Psoas muscle (tissue), 8 donors: ENCODE data around the gene DEFB131A. TPM values are rescaled to one million over a fixed set of nuclear protein-coding genes. Genes with fewer than 3 reads are reported as not detected.
"Not testable (repeated sequence)": the region's sequence is repeated elsewhere in the genome, so short reads cannot be mapped to it uniquely, and the experiment has no call there.

ENCODE experiments used
- ATAC-seq, 4 donors: fragments of 200-7000 bp; cut with Tn5 transposase; one replicate each; pipeline ENCODE4 v1.9.1; 2020; ENCODE audit warnings: moderate library complexity in 3 of 4, mild to moderate bottlenecking in 2 of 4
- DNase-seq, 2 donors: peaks; one replicate each; pipeline ENCODE4 v3.0.0-alpha.2; 2020
- H3K27ac ChIP-seq: fragments of 200-600 bp; one replicate; pipeline ENCODE4 v1.8.0; 2022
- H3K27me3 ChIP-seq, 3 donors: fragments of 200-600 bp in 1 of 3; one replicate each; pipeline versions ENCODE4 v1.6.1 to v1.8.0; 2013 to 2022; ENCODE audit warnings: low read length in 2 of 3, mild to moderate bottlenecking in 2 of 3, moderate library complexity in 1 of 3; ENCODE audit not compliant: insufficient read depth in 3 of 3
- H3K36me3 ChIP-seq, 2 donors: fragments of 200-600 bp in 1 of 2; one replicate each; pipeline versions ENCODE4 v1.6.1 to v1.8.0; 2013 to 2022; ENCODE audit warnings: low read depth in 1 of 2, mild to moderate bottlenecking in 1 of 2, moderate library complexity in 1 of 2; ENCODE audit not compliant: insufficient read depth in 1 of 2
- H3K4me1 ChIP-seq: fragments of 200-600 bp; one replicate; pipeline ENCODE4 v1.8.0; 2022
- H3K4me3 ChIP-seq: fragments of 200-600 bp; one replicate; pipeline ENCODE4 v1.8.0; 2022; ENCODE audit warnings: mild to moderate bottlenecking
- H3K9me3 ChIP-seq: fragments of 200-600 bp; one replicate; pipeline ENCODE4 v1.8.0; 2022
- CTCF ChIP-seq: fragments of 200-600 bp; IDR thresholded peaks from one replicate; pipeline ENCODE4 v1.8.0; 2022; ENCODE audit warnings: antibody characterized with exemption
- WGBS, 3 donors: extraction: QIAGEN DNeasy Blood & Tissue Kit; methylation state at CpG; one replicate each; pipeline versions ENCODE4 v1.1.6 to v1.1.7; 2013; 5-methylcytosine and 5-hydroxymethylcytosine counted together
- intact Hi-C, 2 donors: fragments of 100-400 bp; cut with DNase I; formaldehyde crosslinking; loops; one replicate each; pipeline versions ENCODE4 v1.11.0 to v1.14.2; 2022
- long read RNA-seq, 2 donors: library from polyadenylated mRNA; unstranded; transcript quantifications; one replicate each; pipeline ENCODE4 v2.0.0, GENCODE V29; 2021
- polyA plus RNA-seq, 3 donors: library from polyadenylated mRNA; stranded (reverse); fragments of 200-250 nt; gene quantifications; one replicate each; pipeline ENCODE4 v1.2.3, GENCODE V29; 2013
- total RNA-seq, 4 donors: library from RNA; stranded (reverse); fragmentation: NEBNext Ultra II Directional in 2 of 4; extraction: Animal tissue kit (Norgen Biotek cat#: 25700) in 2 of 4; gene quantifications; one replicate each; pipeline versions ENCODE4 v1.2.1 to v1.2.4, GENCODE V29; 2021 to 2023
- donor health status: healthy with polysubstance abuse.
- donor health status: DM: no; HTN: no; CAD: no; lungs with moderate emphysema.
- donor health status: Bipolar disorder and iron deficiency.
- donor health status: healthy.
- donor health status: DM: yes; HTN: yes; CAD: no.
- donor health status: DM: no; HTN: no; CAD: no.
- donor health status: DM: no; HTN: no; CAD: no.
- donor health status: DM: yes; HTN: yes; CAD: no.

Gene DEFB131A
- total RNA-seq: not detected
- polyA plus RNA-seq: not detected
- long read RNA-seq, donor 1: 0 reads
- long read RNA-seq, donor 2: 0 reads

GRCh38 chr4:9444114-9444513 is at the start of gene DEFB131A:
Gene DEFB131A, plus strand, starts transcription at chr4:9444414. Its CDS starts 120 bp downstream, at chr4:9444534.
- 47 to 55% (median 52%) methylated on average over 3 of the region's 3 CpGs for WGBS, 3 donors
- H3K36me3 ChIP-seq, H3K27me3 ChIP-seq, ATAC-seq, DNase-seq, H3K9me3 ChIP-seq, H3K4me3 ChIP-seq, H3K27ac ChIP-seq, H3K4me1 ChIP-seq, intact Hi-C loops: not testable (repeated sequence)

- H3K4me3 ChIP-seq, H3K9me3 ChIP-seq, DNase-seq, H3K27ac ChIP-seq, ATAC-seq, H3K27me3 ChIP-seq, H3K4me1 ChIP-seq, intact Hi-C loops, H3K36me3 ChIP-seq: not testable (repeated sequence)
- WGBS, 3 donors: 66 to 74% (median 71%) methylated on average over 2 of the region's 2 CpGs
Measured at GRCh38 chr4:9405774-9406173, 38.4 kb upstream of the DEFB131A start.

- WGBS, 3 donors: 65 to 71% (median 71%) methylated on average over 3 of the region's 3 CpGs
- H3K9me3 ChIP-seq, H3K4me3 ChIP-seq, intact Hi-C loops, H3K36me3 ChIP-seq, H3K27ac ChIP-seq, H3K27me3 ChIP-seq, ATAC-seq, H3K4me1 ChIP-seq, DNase-seq: not testable (repeated sequence)
Measured at GRCh38 chr4:9406491-9406890, 37.7 kb upstream of the DEFB131A start.

GRCh38 chr4:9409793-9410192 is 34.4 kb upstream of the DEFB131A start:
- TF ChIP-seq CTCF: no peak
- Histone ChIP-seq H3K27me3 (no peaks in the 10 kb centered on the region), H3K4me3 (no peak overlapping the region), H3K27ac (no peak overlapping the region), H3K9me3 (no peaks in the 10 kb centered on the region), H3K36me3 (no peaks in the 10 kb centered on the region), H3K4me1 (no peaks in the 10 kb centered on the region)
- ATAC-seq (no peak), DNase-seq (no peak)
- intact Hi-C loops: no loop called here
- 87 to 92% (median 88%) methylated on average over 13 of the region's 13 CpGs for WGBS, 3 donors

GRCh38 chr4:9421884-9422455 is 22.2 kb upstream of the DEFB131A start:
- 75 to 79% (median 76%) methylated on average over 6 of the region's 6 CpGs for WGBS, 3 donors
- DNase-seq, intact Hi-C loops, H3K4me1 ChIP-seq, H3K4me3 ChIP-seq, H3K36me3 ChIP-seq, H3K9me3 ChIP-seq, H3K27me3 ChIP-seq, H3K27ac ChIP-seq, ATAC-seq: not testable (repeated sequence)

- H3K4me1 ChIP-seq, ATAC-seq: not testable (repeated sequence)
- WGBS, 3 donors: 35 to 47% (median 46%) methylated on average over 1 of the region's 1 CpG
Measured at GRCh38 chr4:9425916-9426315, 18.3 kb upstream of the DEFB131A start.

GRCh38 chr4:9430061-9430460 is 14.2 kb upstream of the DEFB131A start:
- intact Hi-C loops, DNase-seq, H3K36me3 ChIP-seq, ATAC-seq, H3K4me3 ChIP-seq, H3K27me3 ChIP-seq, H3K27ac ChIP-seq, H3K9me3 ChIP-seq, H3K4me1 ChIP-seq: not testable (repeated sequence)
- WGBS, 3 donors: 46 to 67% (median 60%) methylated on average over 1 of the region's 1 CpG

More at GRCh38 chr4:9425916-9426315, 18.3 kb upstream of the DEFB131A start:
- DNase-seq, H3K4me3 ChIP-seq, intact Hi-C loops, H3K27me3 ChIP-seq, H3K9me3 ChIP-seq, H3K36me3 ChIP-seq, H3K27ac ChIP-seq: not testable (repeated sequence)

GRCh38 chr4:9433320-9433719 is 10.9 kb upstream of the DEFB131A start:
- DNase-seq, ATAC-seq, H3K9me3 ChIP-seq, intact Hi-C loops, H3K4me3 ChIP-seq, H3K36me3 ChIP-seq, H3K27ac ChIP-seq, H3K27me3 ChIP-seq, H3K4me1 ChIP-seq: not testable (repeated sequence)
- 60 to 85% (median 70%) methylated on average over 1 of the region's 1 CpG for WGBS, 3 donors

- intact Hi-C loops, DNase-seq: not testable (repeated sequence)
Measured at GRCh38 chr4:9436728-9437127, 7.5 kb upstream of the DEFB131A start.

GRCh38 chr4:9442355-9442754 is 1.9 kb upstream of the DEFB131A start:
- H3K27ac ChIP-seq, ATAC-seq, DNase-seq, H3K36me3 ChIP-seq, H3K27me3 ChIP-seq, H3K4me1 ChIP-seq, intact Hi-C loops, H3K4me3 ChIP-seq, H3K9me3 ChIP-seq: not testable (repeated sequence)
- 54 to 59% (median 56%) methylated on average over 4 of the region's 4 CpGs for WGBS, 3 donors

More at GRCh38 chr4:9436728-9437127, 7.5 kb upstream of the DEFB131A start:
- not testable (repeated sequence) for H3K4me1 ChIP-seq, H3K27me3 ChIP-seq, H3K36me3 ChIP-seq, H3K4me3 ChIP-seq, ATAC-seq, H3K9me3 ChIP-seq, H3K27ac ChIP-seq

- ATAC-seq, H3K4me1 ChIP-seq, H3K9me3 ChIP-seq, H3K4me3 ChIP-seq, DNase-seq, H3K36me3 ChIP-seq, H3K27me3 ChIP-seq, intact Hi-C loops, H3K27ac ChIP-seq: not testable (repeated sequence)
- 79 to 86% (median 85%) methylated on average over 6 of the region's 6 CpGs for WGBS, 3 donors
Measured at GRCh38 chr4:9444681-9445080, 467 bp downstream of the DEFB131A start.
